Activated CD8-positive, alpha-beta memory T cell treated with anti-CD3 and anti-CD28 coated beads for 36 hours (primary cell): ENCODE measurements around the gene STUM. TPM values are rescaled to one million over a fixed set of nuclear protein-coding genes. Genes with fewer than 3 reads are reported as not detected.

Source experiments
- CTCF ChIA-PET: fragments of 350-600 bp; sonication (Branson Sonifier 250); formaldehyde crosslinking; loops from one replicate; lab custom pipeline; 2021; ENCODE audit warnings: antibody characterized with exemption; lab: Charles Lee
- POLR2A ChIA-PET: fragments of 350-600 bp; sonication (Branson Sonifier 250); formaldehyde crosslinking; loops from one replicate; lab custom pipeline; 2021; ENCODE audit warnings: antibody characterized with exemption; lab: Charles Lee
- total RNA-seq, 2 experiments: library from RNA; stranded (reverse); gene quantifications; one replicate each; pipeline ENCODE4 v1.2.3, GENCODE V29; 2021

Gene STUM
- total RNA-seq, 2 experiments from 2014 or later: not detected

DNA sequence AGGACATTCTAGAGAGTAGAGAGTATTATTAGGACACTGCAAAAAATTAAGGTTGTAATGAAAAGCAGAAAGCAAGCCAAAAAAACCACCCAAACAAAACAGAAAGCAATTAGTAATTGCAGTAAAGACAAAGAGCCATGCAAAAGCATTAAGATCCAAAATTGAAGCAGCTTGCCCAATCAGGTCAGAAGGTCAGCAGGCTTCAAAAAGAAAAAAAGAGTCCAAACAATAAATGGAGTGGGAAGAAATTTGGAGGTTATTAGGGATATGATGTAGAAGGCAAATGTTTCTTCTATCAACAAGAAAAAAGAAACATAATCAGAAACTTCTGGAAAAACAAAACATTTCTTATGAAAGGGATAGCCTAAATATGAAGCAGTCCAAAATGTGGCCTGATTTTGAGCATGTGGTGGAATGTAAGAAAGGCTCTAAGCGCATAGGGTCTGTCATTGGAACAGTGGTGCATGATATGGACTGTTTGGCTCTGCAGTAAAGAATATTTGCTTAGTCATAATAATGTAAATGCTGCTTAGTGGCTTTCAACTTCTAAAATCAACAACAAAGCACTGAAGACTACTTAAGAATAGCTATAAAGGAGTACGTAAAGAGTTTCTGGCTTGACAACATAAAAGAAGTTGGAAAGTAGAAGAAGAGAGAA, 4.8 kb downstream of the STUM start:
- CTCF ChIA-PET: no interaction called here

DNA sequence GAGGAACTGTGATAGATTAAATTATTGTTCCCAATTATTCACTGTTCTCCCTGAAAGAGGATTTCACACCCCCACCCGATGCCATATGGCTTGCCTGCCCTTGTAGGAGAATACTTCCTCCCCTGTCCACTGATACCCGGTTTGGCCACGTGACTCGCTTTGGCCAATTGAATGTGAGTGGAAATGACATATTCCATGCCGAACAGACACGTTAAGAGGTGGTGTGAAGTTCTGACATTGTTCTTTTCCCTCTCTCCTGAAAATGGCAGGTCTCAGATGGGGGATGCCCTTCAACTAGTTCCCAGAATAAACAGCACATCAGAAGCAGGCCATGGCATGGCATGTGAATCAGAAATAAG, 5.3 kb downstream of the STUM start:
- POLR2A ChIA-PET: no interaction called here
- CTCF ChIA-PET: no interaction called here

More for the DNA sequence above, 4.8 kb downstream of the STUM start:
- POLR2A ChIA-PET: no interaction called here

DNA sequence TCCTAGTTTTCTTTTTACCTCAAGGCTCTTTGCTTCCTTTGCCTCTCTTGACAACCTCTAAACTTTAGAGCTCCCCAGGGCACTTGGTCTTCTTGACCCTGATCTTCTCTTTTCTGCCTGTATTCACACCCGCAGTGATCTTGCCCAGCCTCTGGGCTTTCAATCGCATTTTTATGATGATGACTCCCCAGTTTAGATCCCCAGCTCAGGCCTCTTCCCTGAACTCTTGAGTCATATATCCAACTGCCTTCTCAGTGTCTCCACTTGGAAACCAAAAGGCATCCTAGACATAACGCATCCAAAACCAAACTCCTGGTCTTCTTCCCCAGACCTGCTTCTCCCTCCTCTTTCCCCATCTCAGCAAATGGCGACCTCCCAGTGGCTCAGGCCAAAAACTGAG, 6.5 kb downstream of the STUM start:
- ChIA-PET POLR2A (no interaction called here), CTCF (interaction anchor here (0.6 kb wide), 1 partner anchor 131 kb away, joined by 3 read pairs; no protein-coding TSS in a partner anchor)

DNA sequence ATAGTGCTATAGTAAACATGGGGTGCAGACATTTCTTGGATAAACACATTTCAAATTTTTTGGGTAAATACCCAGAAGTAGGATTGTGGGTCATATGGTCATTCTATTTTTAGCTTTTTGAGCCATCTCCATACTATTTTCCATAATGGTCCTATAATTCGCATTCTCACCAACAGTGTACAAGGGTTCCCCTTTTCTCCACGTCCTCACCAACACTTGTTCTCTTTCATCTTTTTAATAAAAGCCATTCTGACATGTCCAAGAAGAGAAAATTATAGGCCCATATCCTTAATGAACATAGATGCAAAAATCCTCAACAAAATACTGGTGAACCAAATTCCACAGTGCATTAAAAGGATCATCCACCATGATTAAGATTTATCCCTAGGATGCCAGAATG, 8.9 kb downstream of the STUM start:
- CTCF ChIA-PET: no interaction called here
- POLR2A ChIA-PET: no interaction called here

DNA sequence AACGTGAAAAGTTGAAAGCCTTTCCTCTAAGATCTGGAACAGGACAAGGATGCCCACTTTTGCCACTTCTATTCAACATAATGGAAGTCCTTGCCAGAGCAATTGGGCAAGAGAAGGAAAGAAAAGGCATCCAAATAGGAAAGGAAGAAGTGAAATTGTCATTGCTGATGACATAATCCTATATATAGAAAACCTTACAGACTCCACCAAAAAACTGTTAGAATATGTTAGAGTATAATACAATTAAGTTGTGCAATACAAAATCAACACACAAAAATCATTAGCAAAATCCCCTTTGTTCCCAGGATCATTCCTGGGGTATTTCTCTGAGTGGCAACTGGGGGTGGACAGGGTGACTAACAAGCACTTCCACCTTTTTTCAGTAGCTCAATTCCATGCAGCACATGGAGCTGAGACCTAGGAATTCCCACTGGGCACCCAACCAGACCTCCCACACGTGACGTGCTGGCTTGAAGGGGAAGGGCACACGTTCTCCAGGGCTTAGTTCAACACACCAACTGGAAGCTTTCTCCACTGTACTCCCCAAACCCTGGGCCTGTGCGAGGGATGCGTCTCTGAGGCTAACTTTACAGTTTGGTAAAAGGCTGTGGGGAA, 9.6 kb downstream of the STUM start:
- POLR2A ChIA-PET: no interaction called here
- CTCF ChIA-PET: no interaction called here

DNA sequence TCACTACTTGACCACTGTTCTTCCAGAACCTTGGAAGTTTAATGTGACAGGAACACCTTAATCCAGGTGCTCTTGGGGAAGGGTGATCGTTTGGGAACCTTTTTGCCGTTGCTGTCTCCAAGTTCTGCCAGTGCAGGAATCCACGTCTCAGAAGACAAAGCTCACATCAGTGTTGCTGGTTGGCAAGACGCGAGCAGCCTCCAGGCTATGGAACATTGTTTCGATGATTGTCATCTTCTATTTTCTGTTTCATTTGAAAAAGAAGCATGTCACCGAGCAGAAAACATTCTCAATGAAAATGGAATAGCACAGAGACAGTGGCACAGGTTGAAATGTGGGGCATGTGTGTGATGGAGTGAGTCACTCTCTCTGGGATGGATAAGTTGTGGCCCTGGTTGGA, 11.7 kb downstream of the STUM start:
- POLR2A ChIA-PET: no interaction called here
- CTCF ChIA-PET: interaction anchor here (1.0 kb wide), 1 partner anchor 13 kb away, joined by 3 read pairs; no protein-coding TSS in a partner anchor

DNA sequence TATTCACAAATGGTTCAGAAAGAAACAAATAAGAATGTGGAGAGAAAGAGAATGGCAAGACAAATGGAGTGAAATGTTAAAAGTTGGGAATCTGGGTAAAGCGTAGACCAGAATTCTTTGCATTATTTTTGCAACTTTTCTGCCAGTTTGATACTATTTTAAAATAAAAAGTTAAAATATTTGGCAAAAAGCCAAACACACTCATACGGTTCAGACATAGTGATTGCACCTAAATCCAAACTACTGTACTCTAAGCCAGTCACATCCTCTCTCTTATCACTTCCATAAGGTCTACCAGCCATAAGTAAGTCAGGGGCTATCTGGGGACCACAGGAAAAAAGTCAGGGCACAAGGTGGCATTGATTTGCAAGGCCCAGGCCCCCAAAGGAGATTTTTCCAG, 14.4 kb downstream of the STUM start:
- POLR2A ChIA-PET: no interaction called here
- CTCF ChIA-PET: interaction anchor here (1.1 kb wide), 1 partner anchor 16 kb away, joined by 3 read pairs; no protein-coding TSS in a partner anchor

DNA sequence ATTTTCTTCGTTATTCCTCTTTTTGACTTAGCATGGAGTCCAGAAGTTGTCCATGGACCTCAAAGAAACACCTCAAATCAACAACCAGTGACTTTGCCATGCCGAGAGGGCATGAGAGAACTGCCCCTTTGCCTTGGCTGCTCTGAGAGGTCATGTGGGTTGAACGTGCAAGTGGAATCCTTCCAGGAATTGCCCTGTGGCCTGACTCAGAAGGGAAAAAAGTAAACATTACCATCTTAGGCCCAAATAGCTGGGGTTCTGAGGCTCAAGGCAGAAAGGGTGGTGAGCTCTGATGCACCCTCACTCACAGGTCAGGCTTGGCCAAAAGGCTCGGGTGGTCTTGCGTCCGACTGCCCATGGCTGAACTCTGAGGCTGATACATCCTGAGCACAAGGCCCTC, 15.1 kb downstream of the STUM start:
- ChIA-PET POLR2A (interaction anchor here (0.5 kb wide), 1 partner anchor 10 kb away, joined by 4 read pairs; no protein-coding TSS in a partner anchor), CTCF (no interaction called here)

DNA sequence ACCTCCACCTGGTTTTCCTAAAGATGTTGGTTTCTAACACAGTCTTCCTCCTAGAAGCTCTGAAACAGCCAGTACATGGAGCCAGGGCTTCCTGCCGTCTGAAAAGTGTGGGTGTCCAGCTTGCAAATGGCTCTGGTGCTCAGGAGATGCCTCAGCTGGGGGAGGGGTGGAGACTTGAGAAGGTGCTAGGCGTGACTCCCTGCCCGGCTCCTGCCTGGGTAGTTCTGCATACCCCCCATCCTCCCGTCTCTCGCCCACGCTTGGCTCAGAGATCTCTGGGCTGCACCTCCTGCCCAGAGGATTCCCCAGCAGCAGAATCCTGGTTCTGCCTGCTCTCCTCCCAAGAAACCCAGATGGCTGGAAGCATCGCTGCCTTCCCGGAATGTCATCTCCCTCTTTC, 16.9 kb downstream of the STUM start:
- CTCF ChIA-PET: no interaction called here
- POLR2A ChIA-PET: no interaction called here

DNA sequence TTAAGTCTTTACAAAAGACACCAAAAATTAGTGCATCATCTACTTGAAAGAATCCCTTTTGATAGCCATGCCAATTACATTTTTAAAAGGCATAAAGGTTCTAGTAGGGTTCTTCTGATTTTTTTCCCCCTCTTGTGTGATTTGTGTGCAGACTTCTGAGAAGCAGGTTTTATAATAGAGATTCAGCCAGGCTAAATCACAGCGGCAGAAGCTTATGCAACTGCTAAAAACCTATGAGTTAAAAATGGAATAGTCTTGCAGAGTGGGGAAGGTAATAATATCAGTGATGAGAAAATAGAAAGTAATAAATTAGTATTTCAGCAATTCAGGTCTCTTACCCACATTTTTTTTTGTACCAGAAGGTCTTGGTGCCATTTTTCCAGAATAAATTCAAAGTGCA, 17.7 kb downstream of the STUM start:
- POLR2A ChIA-PET: no interaction called here
- CTCF ChIA-PET: no interaction called here

DNA sequence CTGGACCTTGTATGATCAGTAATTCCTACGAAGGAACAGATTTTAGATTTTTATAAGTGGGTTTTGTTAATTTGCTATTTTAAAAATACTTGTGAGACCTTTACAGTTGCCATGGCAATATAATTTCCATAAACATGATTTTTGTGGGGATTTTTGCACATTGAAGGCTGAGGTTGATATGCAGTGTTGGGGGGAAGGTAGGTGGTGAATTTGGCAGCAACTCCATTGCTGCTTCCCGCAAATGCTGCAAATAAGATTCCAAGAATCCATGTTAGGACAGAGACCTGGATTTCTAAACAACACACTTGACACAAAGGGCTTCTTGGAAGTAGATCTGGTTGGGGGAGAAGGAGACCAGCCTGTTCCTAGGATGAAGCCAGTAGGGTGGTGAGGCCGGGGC, 18.2 kb downstream of the STUM start:
- CTCF ChIA-PET: no interaction called here
- POLR2A ChIA-PET: no interaction called here

DNA sequence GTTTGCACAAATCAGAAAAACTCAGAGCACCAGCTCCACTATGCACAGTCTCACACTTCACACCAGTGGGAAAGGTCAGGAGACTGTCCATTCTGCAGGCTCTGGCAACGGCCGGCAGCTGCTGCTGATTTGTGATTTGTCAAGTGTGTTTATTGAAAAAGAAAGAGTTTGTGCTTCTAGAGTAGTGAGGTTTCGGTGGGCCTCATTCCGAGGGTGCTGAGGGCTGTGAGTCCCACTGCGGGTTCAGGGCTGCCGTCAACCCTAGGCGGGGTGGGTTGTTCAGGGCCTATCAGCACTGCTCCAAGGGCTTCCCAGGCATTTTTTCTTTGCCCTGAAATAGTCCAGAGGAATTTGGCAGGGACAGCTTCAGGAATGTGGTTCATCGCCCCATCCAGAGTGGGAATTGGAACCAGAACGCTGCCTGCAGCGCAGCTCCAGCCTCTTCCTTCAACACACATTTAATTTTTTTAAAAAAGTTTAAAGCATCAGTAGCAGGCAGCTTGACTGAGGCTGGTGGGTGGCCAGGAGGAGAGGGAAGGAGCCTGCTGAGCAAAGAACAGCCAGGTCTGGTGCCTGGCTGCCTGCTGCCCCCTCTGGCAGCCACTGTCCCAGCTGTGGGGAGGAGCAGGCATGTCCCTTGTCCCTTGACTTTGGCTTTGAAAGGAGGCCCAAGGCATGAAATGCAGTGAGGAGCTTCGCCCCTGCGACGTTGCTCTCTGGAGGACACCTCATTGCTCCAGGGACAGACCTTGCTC, 19.7 kb downstream of the STUM start:
- POLR2A ChIA-PET: no interaction called here

DNA sequence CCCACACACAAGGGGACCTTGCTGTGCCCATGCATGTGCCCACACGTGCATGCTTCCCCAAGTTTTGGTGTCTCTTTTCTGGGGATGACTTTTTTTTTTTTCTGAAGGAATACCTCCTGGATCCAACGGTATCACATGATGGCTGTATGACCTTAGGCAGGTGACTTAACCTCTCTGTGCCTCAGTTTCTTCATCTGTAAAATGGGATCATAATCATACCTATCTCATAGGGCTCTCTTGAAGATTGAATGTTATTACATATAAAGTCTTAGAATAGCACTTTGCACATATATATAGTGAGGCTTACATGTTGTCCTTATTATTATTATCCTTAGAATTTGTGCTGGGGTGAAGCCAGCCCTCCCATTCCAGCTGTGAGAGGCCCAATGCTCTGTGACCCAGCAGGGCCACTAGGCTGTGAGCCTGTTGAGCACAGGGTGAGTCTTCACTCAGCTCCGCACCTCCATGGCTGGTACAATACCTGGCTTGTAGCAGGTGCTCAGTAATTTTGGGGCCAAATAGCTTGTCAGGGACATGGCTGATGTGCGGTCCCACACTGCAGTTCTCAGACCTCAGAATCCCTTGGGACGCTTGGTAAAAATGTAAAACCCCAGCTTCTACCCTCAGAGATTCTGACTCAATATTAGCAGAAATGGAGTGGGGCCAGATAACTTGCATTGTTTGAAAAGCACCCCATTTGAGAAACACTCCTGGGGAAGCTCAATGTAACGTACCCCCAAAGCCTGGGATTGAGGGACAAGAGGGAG, 20.6 kb downstream of the STUM start:
- ChIA-PET POLR2A (no interaction called here), CTCF (interaction anchor here (1.3 to 1.9 kb wide), 3 partner anchors 16 to 143 kb away, joined by 3 to 5 read pairs (median 4); no protein-coding TSS in a partner anchor)

More for the DNA sequence above, 19.7 kb downstream of the STUM start:
- CTCF ChIA-PET: no interaction called here

DNA sequence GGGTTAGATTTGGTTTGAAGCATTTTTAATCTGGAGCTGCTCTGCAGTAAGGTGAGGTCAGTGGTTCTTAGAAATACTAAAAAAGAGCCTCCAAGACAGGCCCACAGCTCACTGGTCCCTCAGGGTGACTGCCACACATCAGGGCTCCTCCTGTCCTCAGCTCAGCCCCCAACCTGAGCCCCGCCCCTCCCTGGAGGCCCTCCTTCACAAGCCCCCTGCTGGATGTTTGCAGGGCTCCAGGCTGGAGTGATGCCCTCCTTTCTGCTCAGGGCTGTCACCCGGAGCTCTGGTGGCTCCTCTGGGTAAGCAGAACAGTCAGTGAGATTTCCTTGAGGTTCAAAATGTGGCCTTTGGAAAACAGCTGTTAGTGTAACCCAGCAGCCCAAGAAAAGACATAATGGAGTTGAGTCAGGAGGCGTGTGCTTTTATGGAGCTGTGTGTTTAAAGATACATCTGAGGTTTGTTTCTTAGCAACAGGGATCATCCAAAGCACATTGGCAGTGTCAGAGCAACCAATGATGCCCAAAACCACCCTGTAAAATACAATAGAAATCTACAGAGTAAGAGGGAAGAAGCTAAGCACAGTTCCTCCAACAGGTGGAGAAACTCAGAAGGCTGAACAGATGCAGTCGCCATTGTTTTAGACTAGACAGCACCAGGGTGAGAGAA, 21.4 kb downstream of the STUM start:
- POLR2A ChIA-PET: no interaction called here
- CTCF ChIA-PET: interaction anchor here (1.3 to 1.9 kb wide), 3 partner anchors 15 to 144 kb away, joined by 3 to 5 read pairs (median 4); no protein-coding TSS in a partner anchor

DNA sequence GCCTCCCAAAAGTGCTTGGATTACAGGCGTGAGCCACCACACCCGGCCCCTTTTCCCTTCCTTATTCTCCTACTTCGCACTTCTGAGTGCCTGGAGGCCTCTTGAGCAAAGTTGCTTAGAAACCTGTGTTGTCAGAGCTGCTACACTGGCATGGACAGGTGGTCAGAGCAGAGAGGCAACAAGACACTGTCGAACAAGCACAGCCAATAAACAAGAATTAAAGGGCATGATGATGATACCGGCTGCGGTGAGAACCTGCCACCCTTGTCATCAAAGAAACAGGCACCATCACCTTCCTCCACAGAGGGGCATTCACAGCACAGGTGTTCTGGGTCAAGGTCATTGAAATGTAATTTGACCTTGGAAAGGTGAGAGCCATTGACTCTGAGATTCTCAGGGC, 23.3 kb downstream of the STUM start:
- POLR2A ChIA-PET: no interaction called here
- CTCF ChIA-PET: no interaction called here

DNA sequence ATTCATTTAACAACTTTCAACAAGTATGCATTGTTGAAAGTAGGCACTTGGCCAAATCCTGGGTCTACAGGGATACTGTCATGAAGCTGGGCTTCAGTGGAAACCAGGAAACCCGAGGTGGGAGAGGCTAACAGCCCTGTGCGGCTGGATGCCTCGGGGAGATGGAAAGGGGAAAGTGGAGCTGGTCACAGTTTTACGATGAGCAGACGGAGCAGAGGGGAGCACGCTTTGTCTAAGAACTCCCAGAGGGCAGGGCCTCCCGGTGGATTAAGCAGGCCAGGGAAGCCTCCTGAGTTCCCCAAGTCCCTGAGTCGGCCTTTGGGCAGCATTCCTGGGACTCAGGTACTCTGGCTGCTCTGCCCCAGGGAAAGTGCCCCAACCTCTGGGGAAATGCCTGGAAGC, 23.8 kb downstream of the STUM start:
- POLR2A ChIA-PET: no interaction called here
- CTCF ChIA-PET: no interaction called here

DNA sequence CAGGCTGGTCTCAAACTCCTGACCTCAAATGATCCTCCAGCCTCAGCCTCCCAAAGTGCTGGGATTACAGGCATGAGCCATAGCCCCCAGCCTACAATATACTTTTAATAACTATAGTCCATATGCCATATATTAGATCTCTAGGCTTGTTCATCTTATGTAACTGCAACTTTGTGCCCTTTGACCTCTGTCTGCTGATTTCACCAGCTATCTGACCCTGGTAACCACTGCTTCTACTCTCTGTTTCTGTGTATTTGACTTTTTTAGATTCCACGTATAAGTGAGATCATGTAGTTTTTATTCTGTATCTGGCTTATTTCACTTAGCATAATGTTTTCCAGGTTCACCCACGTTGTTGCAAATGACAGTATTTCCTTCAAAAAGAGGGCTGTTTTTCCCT, 25.5 kb downstream of the STUM start:
- ChIA-PET CTCF (no interaction called here), POLR2A (interaction anchor here (0.7 kb wide), 1 partner anchor 10 kb away, joined by 4 read pairs; no protein-coding TSS in a partner anchor)

DNA sequence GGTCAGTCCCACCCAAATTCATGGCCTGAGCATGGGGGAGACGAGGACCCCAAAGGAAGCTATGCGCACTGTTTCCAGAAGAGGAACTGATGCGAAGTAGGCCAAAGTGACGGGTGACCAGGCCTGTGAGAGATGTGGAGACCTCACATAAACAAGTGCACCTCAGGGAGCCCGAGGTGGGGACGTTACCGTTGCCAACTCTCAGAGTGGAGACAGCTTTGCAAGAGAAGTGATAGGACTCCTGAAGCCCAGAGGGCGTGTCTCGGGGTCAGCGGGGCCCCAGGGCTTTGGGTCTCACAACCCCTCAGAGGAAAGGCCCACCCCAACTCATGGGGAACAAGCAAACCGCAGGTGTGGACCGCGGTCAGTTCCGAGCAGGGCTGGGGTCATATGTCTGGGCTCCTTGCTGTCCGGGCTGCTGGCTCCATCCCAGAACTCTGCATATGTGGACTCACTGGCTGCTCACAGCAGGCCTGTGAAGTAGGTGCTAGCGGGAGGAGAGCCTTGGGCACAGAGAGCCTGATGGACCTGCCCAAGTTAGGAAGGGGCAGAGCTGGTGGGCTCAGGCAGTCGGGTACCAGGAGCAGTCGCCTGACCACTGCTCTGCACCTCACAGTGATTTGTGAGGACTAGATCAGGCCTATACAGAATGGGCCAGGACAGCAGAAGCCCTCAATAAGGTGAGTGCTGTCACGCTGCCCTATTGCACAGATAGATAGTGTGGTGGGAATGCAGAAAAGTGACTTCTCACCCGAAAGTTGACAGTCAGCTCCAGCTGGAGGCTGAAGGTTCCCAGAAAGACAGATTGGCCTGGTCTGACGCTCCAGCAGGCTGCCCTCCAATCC, 26.2 kb downstream of the STUM start:
- POLR2A ChIA-PET: no interaction called here

More for the DNA sequence above, 26.2 kb downstream of the STUM start:
- CTCF ChIA-PET: no interaction called here
